Keratinocyte (primary cell): ENCODE results near the gene MIXL1. TPM values are rescaled to one million over a fixed set of nuclear protein-coding genes. Genes with fewer than 3 reads are reported as not detected.

Experiments
- DNase-seq: peaks from one replicate; pipeline ENCODE4 v3.0.0-alpha.2; 2011; ENCODE audit warnings: low read depth, missing footprints, low spot score
- FAIRE-seq: peaks from 2 replicates; lab custom pipeline; 2011; peaks lifted over from hg19 to GRCh38; lab: Jason Lieb, UNC
- H2AFZ ChIP-seq: 2 replicates; pipeline ENCODE4 v1.6.0; 2012; ENCODE audit warnings: low read length, control low read depth, inconsistent platforms; ENCODE audit not compliant: control insufficient read depth
- H3K27ac ChIP-seq: 2 replicates; pipeline ENCODE4 v1.5.1; 2011; ENCODE audit warnings: low read length; ENCODE audit not compliant: control insufficient read depth, insufficient read depth
- H3K27me3 ChIP-seq: 3 replicates; pipeline ENCODE4 v1.6.0; 2011; ENCODE audit warnings: low read length; ENCODE audit not compliant: control insufficient read depth, insufficient read depth; ENCODE audit errors: extremely low read depth
- H3K36me3 ChIP-seq, 2 experiments: 2 replicates in 1 of 2; 3 replicates in 1 of 2; pipeline ENCODE4 v1.5.1; 2011; ENCODE audit warnings: low read length in 2 of 2, mild to moderate bottlenecking in 1 of 2; ENCODE audit not compliant: control insufficient read depth in 2 of 2, insufficient read depth in 2 of 2; ENCODE audit errors: extremely low read depth in 1 of 2
- H3K4me1 ChIP-seq: 3 replicates; pipeline ENCODE4 v1.5.1; 2011; ENCODE audit warnings: low read length; ENCODE audit not compliant: control insufficient read depth, insufficient read depth; ENCODE audit errors: extremely low read depth
- H3K4me2 ChIP-seq: 3 replicates; pipeline ENCODE4 v1.6.0; 2011; ENCODE audit warnings: low read depth, low read length; ENCODE audit not compliant: control insufficient read depth, insufficient read depth; ENCODE audit errors: extremely low read depth
- H3K4me3 ChIP-seq, 3 experiments: fragments of 200-600 bp in 1 of 3; sonication (generic) in 1 of 3; 2 replicates in 2 of 3; 3 replicates in 1 of 3; pipeline ENCODE4 v1.5.1; 2011 to 2016; ENCODE audit warnings: low read length in 3 of 3, mild to moderate bottlenecking in 3 of 3, control low read depth in 2 of 3, inconsistent platforms in 1 of 3, low read depth in 1 of 3, mixed read lengths in 1 of 3, mixed run types in 1 of 3, moderate library complexity in 1 of 3; ENCODE audit not compliant: control insufficient read depth in 2 of 3, insufficient read depth in 2 of 3; ENCODE audit errors: extremely low read depth in 1 of 3
- H3K79me2 ChIP-seq: 2 replicates; pipeline ENCODE4 v1.6.0; 2012; ENCODE audit warnings: low read length; ENCODE audit not compliant: control insufficient read depth, insufficient read depth
- H3K9ac ChIP-seq: 3 replicates; pipeline ENCODE4 v1.6.0; 2011; ENCODE audit warnings: low read length; ENCODE audit not compliant: control insufficient read depth, insufficient read depth; ENCODE audit errors: extremely low read depth
- H3K9me1 ChIP-seq: 3 replicates; pipeline ENCODE4 v1.6.0; 2011; ENCODE audit warnings: low read length; ENCODE audit not compliant: control insufficient read depth, insufficient read depth; ENCODE audit errors: extremely low read depth
- H3K9me3 ChIP-seq: 2 replicates; pipeline ENCODE4 v1.5.1; 2012; ENCODE audit warnings: low read depth, low read length; ENCODE audit not compliant: control insufficient read depth
- H4K20me1 ChIP-seq: 3 replicates; pipeline ENCODE4 v1.6.0; 2011; ENCODE audit warnings: low read length; ENCODE audit not compliant: control insufficient read depth, insufficient read depth; ENCODE audit errors: extremely low read depth
- EZH2 ChIP-seq: IDR thresholded peaks from one replicate; pipeline ENCODE4 v1.6.1; 2012; ENCODE audit warnings: inconsistent platforms, mild to moderate bottlenecking, low read length, moderate library complexity
- dilution Hi-C: fragments of 300-500 bp; cut with MboI; formaldehyde crosslinking; loops from one replicate; pipeline ENCODE4 v1.7.0; 2020; ENCODE audit warnings: low sequenced_read_pairs; ENCODE audit not compliant: extremely low pct_ligation_motif_present
- polyA minus RNA-seq, 3 experiments: library from RNA; depleted of rRNA, polyadenylated mRNA; stranded (reverse); fragments of >200 nt; gene quantifications; 1 replicate in 1 of 3; 2 replicates in 1 of 3; 3 replicates in 1 of 3; pipeline ENCODE4 v1.2.3, GENCODE V29; 2011
- polyA plus RNA-seq, 5 experiments: library from polyadenylated mRNA; depleted of rRNA in 3 of 5; stranded (reverse) in 3 of 5; stranded (forward) in 1 of 5; unstranded in 1 of 5; fragments of >200 nt; gene quantifications; 1 replicate in 1 of 5; 2 replicates in 3 of 5; 3 replicates in 1 of 5; pipeline versions ENCODE4 v1.2.1 to v1.2.3, GENCODE V29; 2011 to 2012; ENCODE audit warnings: missing spikeins in 2 of 5, low read depth in 1 of 5, low replicate concordance in 1 of 5
- TF ChIP-seq, protein P1 (sequence below), 3 experiments: IDR thresholded peaks in 1 of 3; conservative IDR thresholded peaks in 1 of 3; optimal IDR thresholded peaks in 1 of 3; 2 replicates in 2 of 3; 3 replicates in 1 of 3; pipeline versions ENCODE3 to v1.5.1; 2011; ENCODE audit warnings: low read length in 3 of 3, mild to moderate bottlenecking in 3 of 3, moderate library complexity in 2 of 3, control low read depth in 1 of 3, inconsistent platforms in 1 of 3; ENCODE audit not compliant: insufficient read depth in 2 of 3; ENCODE audit errors: extremely low read depth in 1 of 3

Gene MIXL1
- not detected in 3 replicates for polyA plus RNA-seq
- not detected for polyA plus RNA-seq (2011; ENCODE audit: low read depth)
- polyA plus RNA-seq (2011; cell fraction: cytosol; rRNA removed): 0.13 TPM in 1 of 2 replicates, not detected in the other
- polyA plus RNA-seq (2011; cell fraction: nucleus; rRNA removed): not detected in 2 replicates
- polyA plus RNA-seq (2012; ENCODE audit: low replicate concordance): not detected in 2 replicates
- not detected in 3 replicates for polyA minus RNA-seq
- polyA minus RNA-seq (2011; cell fraction: cytosol; rRNA and poly(A)+ RNA removed): not detected
- polyA minus RNA-seq (2011; cell fraction: nucleus; rRNA and poly(A)+ RNA removed): not detected in 2 replicates

DNA sequence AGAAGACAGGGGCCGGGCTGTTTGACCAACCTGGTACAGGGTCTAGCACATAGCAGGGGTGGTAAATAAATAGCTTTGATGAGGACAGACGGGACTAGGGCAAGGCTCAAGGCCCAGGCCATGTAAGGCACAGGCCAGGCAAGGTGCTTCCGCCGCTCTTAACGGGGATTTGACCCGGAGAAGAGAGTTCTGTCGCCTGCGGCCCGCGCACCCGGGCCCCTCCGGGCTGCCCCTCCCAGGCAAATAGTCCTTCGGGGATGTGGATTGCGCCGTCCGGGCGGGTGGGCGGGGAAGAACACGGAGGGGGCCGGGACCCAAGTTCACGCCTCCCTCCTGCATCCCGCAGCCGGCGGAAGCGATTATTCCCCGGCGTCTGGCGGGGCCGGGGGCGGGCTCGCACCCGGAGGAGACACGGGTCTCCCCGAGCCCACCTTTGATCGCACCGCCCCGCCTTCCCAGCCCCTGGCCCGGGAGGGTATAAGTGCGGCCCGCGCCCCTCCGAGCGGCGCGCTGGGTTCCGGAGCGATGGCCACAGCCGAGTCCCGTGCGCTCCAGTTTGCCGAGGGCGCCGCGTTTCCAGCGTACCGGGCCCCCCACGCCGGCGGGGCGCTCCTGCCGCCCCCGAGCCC is at the start of gene MIXL1:
TSS of gene MIXL1 (plus strand) at position 508 of the 629 bp plus-strand sequence. CDS start at position 526, 18 bp downstream.
- FAIRE-seq (no peak), DNase-seq (no peak)
- Histone ChIP-seq H3K36me3 (no peaks in the 10 kb centered on the region), H3K27ac (no peak within 1 kb of the TSS), H3K27me3 (peaks cover 16% of the 10 kb centered on the region), H3K4me2 (peak within 1 kb of the TSS; percentile 39), H3K79me2 (no peaks in the 10 kb centered on the region), H3K9me3 (no peaks in the 10 kb centered on the region), H4K20me1 (no peaks in the 10 kb centered on the region), H3K4me3 (peak within 1 kb of the TSS; percentile 31 to 57 (median 57)), H3K9me1 (no peaks in the 10 kb centered on the region), H3K9ac (no peak within 1 kb of the TSS), H2AFZ (peak within 1 kb of the TSS; percentile 27), H3K4me1 (no peaks in the 10 kb centered on the region)
- peak; percentile 32 for TF ChIP-seq EZH2
- TF ChIP-seq, protein P1, sequence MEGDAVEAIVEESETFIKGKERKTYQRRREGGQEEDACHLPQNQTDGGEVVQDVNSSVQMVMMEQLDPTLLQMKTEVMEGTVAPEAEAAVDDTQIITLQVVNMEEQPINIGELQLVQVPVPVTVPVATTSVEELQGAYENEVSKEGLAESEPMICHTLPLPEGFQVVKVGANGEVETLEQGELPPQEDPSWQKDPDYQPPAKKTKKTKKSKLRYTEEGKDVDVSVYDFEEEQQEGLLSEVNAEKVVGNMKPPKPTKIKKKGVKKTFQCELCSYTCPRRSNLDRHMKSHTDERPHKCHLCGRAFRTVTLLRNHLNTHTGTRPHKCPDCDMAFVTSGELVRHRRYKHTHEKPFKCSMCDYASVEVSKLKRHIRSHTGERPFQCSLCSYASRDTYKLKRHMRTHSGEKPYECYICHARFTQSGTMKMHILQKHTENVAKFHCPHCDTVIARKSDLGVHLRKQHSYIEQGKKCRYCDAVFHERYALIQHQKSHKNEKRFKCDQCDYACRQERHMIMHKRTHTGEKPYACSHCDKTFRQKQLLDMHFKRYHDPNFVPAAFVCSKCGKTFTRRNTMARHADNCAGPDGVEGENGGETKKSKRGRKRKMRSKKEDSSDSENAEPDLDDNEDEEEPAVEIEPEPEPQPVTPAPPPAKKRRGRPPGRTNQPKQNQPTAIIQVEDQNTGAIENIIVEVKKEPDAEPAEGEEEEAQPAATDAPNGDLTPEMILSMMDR (optimal IDR thresholded peaks at IDR 0.05 in 1 of 3, IDR thresholded peaks at IDR 0.05 in 1 of 3, conservative IDR thresholded peaks at IDR 0.05 in 1 of 3; ENCODE audit: extremely low read depth in 1 of 3, insufficient read depth in 2 of 3, low read length in 3 of 3): no peak
- dilution Hi-C loops: no loop called here

DNA sequence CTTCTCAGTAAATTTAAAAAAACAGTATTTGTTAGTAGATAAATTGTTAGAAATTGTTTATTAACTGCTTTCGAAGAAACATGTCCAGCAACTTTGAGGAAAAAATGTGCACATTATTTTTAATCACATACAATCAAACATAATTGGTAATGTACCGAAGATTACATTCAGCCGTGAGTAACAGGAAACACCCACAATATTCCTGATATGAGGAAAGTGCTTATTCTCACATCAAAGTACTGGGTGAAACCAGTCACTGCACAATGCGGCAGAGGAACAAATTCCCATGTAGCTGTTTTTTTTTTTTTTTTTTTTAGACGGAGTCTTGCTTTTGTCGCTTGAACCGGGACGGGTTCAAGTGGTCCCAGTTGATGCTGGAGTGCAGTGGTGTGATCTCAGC is 46.6 kb upstream of the MIXL1 start:
- no peaks in the 10 kb centered on the region for H3K27me3 ChIP-seq
- peaks cover 8% of the 10 kb centered on the region for H3K4me1 ChIP-seq
- peaks cover 6% of the 10 kb centered on the region for H4K20me1 ChIP-seq
- H2AFZ ChIP-seq: no peak overlapping the region
- no peak for DNase-seq
- peaks cover 4 to 7% of the 10 kb centered on the region in 2 experiments for H3K36me3 ChIP-seq
- no peaks in the 10 kb centered on the region for H3K9me3 ChIP-seq
- H3K9ac ChIP-seq: no peak overlapping the region
- no peak overlapping the region for H3K4me3 ChIP-seq
- H3K27ac ChIP-seq: no peak overlapping the region
- dilution Hi-C loops: no loop called here
- H3K9me1 ChIP-seq: no peaks in the 10 kb centered on the region
- H3K4me2 ChIP-seq: no peak overlapping the region
- no peak for FAIRE-seq
- TF ChIP-seq EZH2: no peak
- peaks cover 94% of the 10 kb centered on the region for H3K79me2 ChIP-seq
